ENCODE measurements around the gene ZSCAN26.
"Not testable (repeated sequence)": the region's sequence is repeated elsewhere in the genome, so short reads cannot be mapped to it uniquely, and the experiment has no call there.

ZSCAN26 gene

GRCh38 chr6:28257042-28257441 is 9.9 kb upstream of the ZSCAN26 start:
- no peak for DNase-seq (ENCODE audit: low read depth)

GRCh38 chr6:28258877-28259777 is 7.8 kb upstream of the ZSCAN26 start, which contains the start of gene NKAPL:
Gene NKAPL (plus strand): TSS chr6:28259297. CDS start chr6:28259372, 75 bp downstream.
- DNase-seq (ENCODE audit: low read depth): no peak

GRCh38 chr6:28263922-28264321 is 3.0 kb upstream of the ZSCAN26 start:
- DNase-seq (ENCODE audit: low read depth): no peak

- DNase-seq (ENCODE audit: low read depth): no peak
These were observed 2.0 kb upstream of the ZSCAN26 start for GRCh38 chr6:28264834-28265401.

- DNase-seq (ENCODE audit: low read depth): no peak
These were observed 381 bp upstream of the ZSCAN26 start for GRCh38 chr6:28266563-28266961.

GRCh38 chr6:28267695-28268059 is 734 bp downstream of the ZSCAN26 start:
- DNase-seq (ENCODE audit: low read depth): no peak

- no peak for DNase-seq (ENCODE audit: low read depth)
These were observed 2.5 kb downstream of the ZSCAN26 start for GRCh38 chr6:28269492-28269891.

- no peak for DNase-seq (ENCODE audit: low read depth)
These were observed 7.9 kb downstream of the ZSCAN26 start for GRCh38 chr6:28274888-28275287.

GRCh38 chr6:28277746-28278145 is 10.8 kb downstream of the ZSCAN26 start:
- DNase-seq (ENCODE audit: low read depth): no peak

- DNase-seq (ENCODE audit: low read depth): no peak
These were observed 13.8 kb downstream of the ZSCAN26 start for GRCh38 chr6:28280595-28281287.

- peak; percentile 41 for DNase-seq (ENCODE audit: low read depth)
These were observed 14.5 kb downstream of the ZSCAN26 start, which contains the start of gene PGBD1 for GRCh38 chr6:28281288-28282064. Gene PGBD1 (plus strand): TSS chr6:28281572. CDS start chr6:28283814, 2,242 bp downstream.

GRCh38 chr6:28282926-28283325 is 16.0 kb downstream of the ZSCAN26 start:
- DNase-seq (ENCODE audit: low read depth): no peak

- DNase-seq (ENCODE audit: low read depth): no peak
These were observed 24.6 kb downstream of the ZSCAN26 start for GRCh38 chr6:28291573-28291972.

GRCh38 chr6:28295326-28295725 is 28.4 kb downstream of the ZSCAN26 start:
- no peak for DNase-seq (ENCODE audit: low read depth)

- no peak for DNase-seq (ENCODE audit: low read depth)
These were observed 29.6 kb downstream of the ZSCAN26 start for GRCh38 chr6:28296520-28297060.

- no peak for DNase-seq (ENCODE audit: low read depth)
These were observed 36.6 kb downstream of the ZSCAN26 start for GRCh38 chr6:28303570-28303969.

- not testable (repeated sequence) for DNase-seq (ENCODE audit: low read depth)
These were observed 39.4 kb downstream of the ZSCAN26 start for GRCh38 chr6:28306363-28306762.

GRCh38 chr6:28311139-28311823 is 44.3 kb downstream of the ZSCAN26 start:
- DNase-seq (ENCODE audit: low read depth): no peak

- no peak for DNase-seq (ENCODE audit: low read depth)
These were observed 46.0 kb downstream of the ZSCAN26 start for GRCh38 chr6:28312939-28313338.

GRCh38 chr6:28315628-28316027 is 48.7 kb downstream of the ZSCAN26 start:
- DNase-seq (ENCODE audit: low read depth): no peak

GRCh38 chr6:28317866-28318265 is 50.9 kb downstream of the ZSCAN26 start:
- DNase-seq (ENCODE audit: low read depth): not testable (repeated sequence)
